ENCODE data around the gene COL7A1.

DNA sequence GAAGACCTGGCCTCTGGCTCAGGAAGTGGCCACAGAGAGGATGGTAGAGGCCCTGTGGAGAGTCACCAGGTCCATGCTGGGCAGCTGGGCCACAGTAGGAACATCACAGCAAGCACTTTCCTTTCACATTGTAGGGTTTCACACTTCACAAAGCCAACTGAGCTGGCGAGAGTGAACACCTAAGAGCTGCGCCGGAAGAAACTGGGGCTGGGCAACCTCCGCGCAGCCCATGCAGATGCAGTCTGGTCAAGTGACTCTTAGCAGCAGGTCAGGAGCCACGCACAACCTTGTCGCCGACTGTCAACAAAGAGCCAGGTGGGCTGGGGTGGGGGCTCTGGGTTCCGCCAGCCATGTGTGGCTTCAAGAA, 75.9 kb downstream of the COL7A1 start:
- no peak for TF ChIP-seq ELF4 (IDR thresholded peaks at IDR 0.05)
- TF ChIP-seq ZNF384 (IDR thresholded peaks at IDR 0.05) = no peak
